SK-N-SH treated with all-trans-retinoic acid at 6 μM for 48 hours (cell line): Measurements from ENCODE around the gene CRHR2.

ENCODE experiments used
- CREB5 ChIP-seq: fragments of 250-450 bp; sonication (Bioruptor Pico); IDR thresholded peaks from 2 replicates; pipeline ENCODE4 v1.5.1; 2020; ENCODE audit warnings: low read depth, mild to moderate bottlenecking, moderate library complexity
- ESRRG ChIP-seq: fragments of 250-450 bp; sonication (Bioruptor Pico); IDR thresholded peaks from 2 replicates; pipeline ENCODE4 v1.6.1; 2021; ENCODE audit warnings: mild to moderate bottlenecking
- GLIS3 ChIP-seq: fragments of 250-450 bp; sonication (Bioruptor Pico); IDR thresholded peaks from 2 replicates; pipeline ENCODE4 v1.5.0; 2020; ENCODE audit warnings: mild to moderate bottlenecking, moderate library complexity
- PATZ1 ChIP-seq: fragments of 250-450 bp; sonication (Bioruptor Pico); IDR thresholded peaks from 2 replicates; pipeline ENCODE4 v1.8.0; 2020; ENCODE audit warnings: mild to moderate bottlenecking, moderate library complexity, borderline replicate concordance
- POU6F1 ChIP-seq: fragments of 250-450 bp; sonication (Bioruptor Pico); IDR thresholded peaks from 2 replicates; pipeline ENCODE4 v1.8.0; 2021; ENCODE audit warnings: low read depth, mild to moderate bottlenecking, moderate library complexity, borderline replicate concordance
- PPARA ChIP-seq: fragments of 250-450 bp; sonication (Bioruptor Pico); IDR thresholded peaks from 2 replicates; pipeline ENCODE4 v1.5.0; 2020; ENCODE audit warnings: mild to moderate bottlenecking, borderline replicate concordance
- RARB ChIP-seq: fragments of 250-450 bp; sonication (Bioruptor Pico); IDR thresholded peaks from 2 replicates; pipeline ENCODE4 v1.8.0; 2021; ENCODE audit warnings: mild to moderate bottlenecking, moderate library complexity
- SNAI2 ChIP-seq: fragments of 250-450 bp; sonication (Bioruptor Pico); IDR thresholded peaks from 2 replicates; pipeline ENCODE4 v1.5.0; 2020; ENCODE audit warnings: mild to moderate bottlenecking, moderate library complexity
- TCF4 ChIP-seq: fragments of 250-450 bp; sonication (Bioruptor Pico); IDR thresholded peaks from 2 replicates; pipeline ENCODE4 v1.8.0; 2021; ENCODE audit warnings: mild to moderate bottlenecking, moderate library complexity, borderline replicate concordance
- TSHZ2 ChIP-seq: fragments of 250-450 bp; sonication (Bioruptor Pico); IDR thresholded peaks from 2 replicates; pipeline ENCODE4 v1.5.0; 2020; ENCODE audit warnings: mild to moderate bottlenecking, moderate library complexity
- ZFP3 ChIP-seq: fragments of 250-450 bp; sonication (Bioruptor Pico); IDR thresholded peaks from 2 replicates; pipeline ENCODE4 v1.5.0; 2020; ENCODE audit warnings: mild to moderate bottlenecking, moderate library complexity

- TF ChIP-seq ESRRG (CRISPR knock-in tag) (no peak), TCF4 (CRISPR knock-in tag) (no peak), RARB (no peak), POU6F1 (CRISPR knock-in tag) (no peak), PPARA (CRISPR knock-in tag) (no peak), PATZ1 (CRISPR knock-in tag) (no peak), TSHZ2 (CRISPR knock-in tag) (no peak), CREB5 (CRISPR knock-in tag) (no peak), GLIS3 (CRISPR knock-in tag) (no peak), ZFP3 (CRISPR knock-in tag) (no peak), SNAI2 (CRISPR knock-in tag) (no peak)
These were observed 47.5 kb downstream of the CRHR2 start for GRCh38 chr7:30634634-30635201.
